H9 (cell line): ENCODE results near the gene HSF2. TPM values are rescaled to one million over a fixed set of nuclear protein-coding genes. Genes with fewer than 3 reads are reported as not detected.

Experiments
- DNase-seq: peaks from one replicate; pipeline ENCODE4 v3.0.0-alpha.2; 2017
- H2AFZ ChIP-seq: one replicate; pipeline ENCODE4 v1.6.1; 2013; ENCODE audit warnings: mild to moderate bottlenecking, low read length, control low read depth, moderate library complexity
- H2AK5ac ChIP-seq: 2 replicates; pipeline ENCODE4 v1.6.1; 2013; ENCODE audit warnings: low read length, control low read depth, mixed read lengths; ENCODE audit not compliant: insufficient read length
- H2BK120ac ChIP-seq: one replicate; pipeline ENCODE4 v1.6.1; 2013; ENCODE audit warnings: low read depth, mild to moderate bottlenecking, low read length, control low read depth, inconsistent platforms; ENCODE audit not compliant: poor library complexity, severe bottlenecking
- H2BK12ac ChIP-seq: 2 replicates; pipeline ENCODE4 v1.6.1; 2013; ENCODE audit warnings: low read length, control low read depth, mixed read lengths, low read depth; ENCODE audit not compliant: insufficient read length
- H2BK15ac ChIP-seq: 2 replicates; pipeline ENCODE4 v1.6.1; 2013; ENCODE audit warnings: low read depth, low read length, control low read depth
- H2BK20ac ChIP-seq: one replicate; pipeline ENCODE4 v1.6.1; 2013; ENCODE audit warnings: low read depth, mild to moderate bottlenecking, low read length, control low read depth, inconsistent platforms; ENCODE audit not compliant: poor library complexity, severe bottlenecking
- H2BK5ac ChIP-seq: 2 replicates; pipeline ENCODE4 v1.6.1; 2013; ENCODE audit warnings: low read length, control low read depth, mixed read lengths; ENCODE audit not compliant: insufficient read length
- H3K14ac ChIP-seq: 2 replicates; pipeline ENCODE4 v1.6.1; 2013; ENCODE audit warnings: low read length, control low read depth; ENCODE audit not compliant: insufficient read depth
- H3K18ac ChIP-seq: 2 replicates; pipeline ENCODE4 v1.6.1; 2013; ENCODE audit warnings: low read depth, mild to moderate bottlenecking, mixed read lengths, low read length, control low read depth; ENCODE audit not compliant: insufficient read length
- H3K23ac ChIP-seq: 2 replicates; pipeline ENCODE4 v1.6.1; 2013; ENCODE audit warnings: low read length, control low read depth, mixed read lengths, low read depth; ENCODE audit not compliant: insufficient read length
- H3K23me2 ChIP-seq: 2 replicates; pipeline ENCODE4 v1.6.1; 2013; ENCODE audit warnings: low read depth, mild to moderate bottlenecking, mixed read lengths, low read length, control low read depth; ENCODE audit not compliant: insufficient read length, poor library complexity, severe bottlenecking
- H3K27ac ChIP-seq: 2 replicates; pipeline ENCODE4 v1.5.1; 2013; ENCODE audit warnings: low read length, control low read depth, mixed read lengths, low read depth; ENCODE audit not compliant: insufficient read length
- H3K27me3 ChIP-seq: 2 replicates; pipeline ENCODE4 v1.6.1; 2013; ENCODE audit warnings: low read length, control low read depth, inconsistent platforms; ENCODE audit not compliant: insufficient read depth
- H3K4ac ChIP-seq: 2 replicates; pipeline ENCODE4 v1.6.1; 2013; ENCODE audit warnings: low read depth, mild to moderate bottlenecking, control low read depth, inconsistent platforms, low read length, moderate library complexity
- H3K4me1 ChIP-seq: 2 replicates; pipeline ENCODE4 v1.6.1; 2013; ENCODE audit warnings: low read length, control low read depth, inconsistent platforms; ENCODE audit not compliant: insufficient read depth
- H3K4me2 ChIP-seq: 2 replicates; pipeline ENCODE4 v1.6.1; 2013; ENCODE audit warnings: low read length, control low read depth, mixed read lengths; ENCODE audit not compliant: insufficient read length, insufficient read depth
- H3K56ac ChIP-seq: 2 replicates; pipeline ENCODE4 v1.6.1; 2013; ENCODE audit warnings: low read depth, mild to moderate bottlenecking, mixed read lengths, low read length, control low read depth; ENCODE audit not compliant: insufficient read length
- H3K79me1 ChIP-seq: 2 replicates; pipeline ENCODE4 v1.6.1; 2013; ENCODE audit warnings: low read depth, mild to moderate bottlenecking, moderate library complexity, low read length, control low read depth, inconsistent platforms; ENCODE audit not compliant: insufficient read depth, poor library complexity, severe bottlenecking
- H3K79me2 ChIP-seq: 2 replicates; pipeline ENCODE4 v1.6.1; 2013; ENCODE audit warnings: low read length, control low read depth, inconsistent platforms; ENCODE audit not compliant: insufficient read depth
- H3K9ac ChIP-seq: 2 replicates; pipeline ENCODE4 v1.6.1; 2013; ENCODE audit warnings: low read length, control low read depth, mixed read lengths; ENCODE audit not compliant: insufficient read length; ENCODE audit errors: extremely low read depth
- H3K9me3 ChIP-seq: one replicate; pipeline ENCODE4 v1.6.1; 2013; ENCODE audit warnings: low read depth, low read length, inconsistent platforms; ENCODE audit not compliant: control insufficient read depth
- H3T11ph ChIP-seq: one replicate; pipeline ENCODE4 v1.6.1; 2013; ENCODE audit warnings: mild to moderate bottlenecking, low read length, control low read depth, inconsistent platforms
- H4K20me1 ChIP-seq: one replicate; pipeline ENCODE4 v1.6.1; 2013; ENCODE audit not compliant: control insufficient read depth, insufficient read length, insufficient read depth
- H4K5ac ChIP-seq: 2 replicates; pipeline ENCODE4 v1.6.1; 2013; ENCODE audit warnings: low read depth, mild to moderate bottlenecking, mixed read lengths, low read length, control low read depth; ENCODE audit not compliant: insufficient read length
- H4K8ac ChIP-seq: replicated peaks from 2 replicates; pipeline ENCODE4 v1.6.1; 2013; ENCODE audit warnings: low read length, control low read depth, mixed read lengths, low read depth; ENCODE audit not compliant: insufficient read length
- H4K91ac ChIP-seq: 2 replicates; pipeline ENCODE4 v1.6.1; 2013; ENCODE audit warnings: low read depth, mild to moderate bottlenecking, moderate library complexity, mixed read lengths, low read length, control low read depth; ENCODE audit not compliant: insufficient read length
- H3K27ac Mint-ChIP-seq, 3 experiments: 2 replicates in 2 of 3; 3 replicates in 1 of 3; pipeline ENCODE4 v1.8.0; 2020 to 2021; ENCODE audit warnings: mixed read lengths in 3 of 3, mild to moderate bottlenecking in 1 of 3, moderate library complexity in 1 of 3
- H3K27me3 Mint-ChIP-seq: 2 replicates; pipeline ENCODE4 v1.8.0; 2021; ENCODE audit warnings: low read depth, mild to moderate bottlenecking, moderate library complexity, mixed read lengths
- H3K36me3 Mint-ChIP-seq, 3 experiments: 2 replicates in 2 of 3; 3 replicates in 1 of 3; pipeline ENCODE4 v1.8.0; 2020 to 2021; ENCODE audit warnings: low read depth in 3 of 3, mixed read lengths in 3 of 3; ENCODE audit not compliant: insufficient read depth in 1 of 3
- H3K4me1 Mint-ChIP-seq, 2 experiments: 2 replicates each; pipeline ENCODE4 v1.8.0; 2020; ENCODE audit warnings: mixed read lengths in 2 of 2
- H3K4me3 Mint-ChIP-seq, 2 experiments: 2 replicates in 1 of 2; 3 replicates in 1 of 2; pipeline ENCODE4 v1.8.0; 2020 to 2021; ENCODE audit warnings: mild to moderate bottlenecking in 2 of 2, mixed read lengths in 2 of 2, moderate library complexity in 1 of 2
- H3K9me3 Mint-ChIP-seq, 2 experiments: 2 replicates in 1 of 2; 3 replicates in 1 of 2; pipeline ENCODE4 v1.8.0; 2020; ENCODE audit warnings: mild to moderate bottlenecking in 2 of 2, mixed read lengths in 2 of 2, moderate library complexity in 1 of 2
- CTCF ChIP-seq: fragments of 200-600 bp; sonication (generic); conservative IDR thresholded peaks from 3 replicates; pipeline ENCODE4 v1.8.0; 2021; ENCODE audit warnings: antibody characterized with exemption, mild to moderate bottlenecking
- WGBS: extraction: QIAGEN DNeasy Blood & Tissue Kit; methylation state at CpG from one replicate; pipeline ENCODE4 v1.1.7; 2013; ENCODE audit warnings: missing lambda C conversion rate, low lambda C conversion rate, mixed read lengths; ENCODE audit not compliant: insufficient read length; ENCODE audit errors: extremely low coverage; 5-methylcytosine and 5-hydroxymethylcytosine counted together
- long read RNA-seq: library from polyadenylated mRNA; unstranded; transcript quantifications from one replicate; pipeline ENCODE4 v2.0.0, GENCODE V29; 2020
- total RNA-seq: library from RNA; stranded (reverse); gene quantifications from 2 replicates; pipeline ENCODE4 v1.2.1, GENCODE V29; 2021

Gene HSF2, protein sequence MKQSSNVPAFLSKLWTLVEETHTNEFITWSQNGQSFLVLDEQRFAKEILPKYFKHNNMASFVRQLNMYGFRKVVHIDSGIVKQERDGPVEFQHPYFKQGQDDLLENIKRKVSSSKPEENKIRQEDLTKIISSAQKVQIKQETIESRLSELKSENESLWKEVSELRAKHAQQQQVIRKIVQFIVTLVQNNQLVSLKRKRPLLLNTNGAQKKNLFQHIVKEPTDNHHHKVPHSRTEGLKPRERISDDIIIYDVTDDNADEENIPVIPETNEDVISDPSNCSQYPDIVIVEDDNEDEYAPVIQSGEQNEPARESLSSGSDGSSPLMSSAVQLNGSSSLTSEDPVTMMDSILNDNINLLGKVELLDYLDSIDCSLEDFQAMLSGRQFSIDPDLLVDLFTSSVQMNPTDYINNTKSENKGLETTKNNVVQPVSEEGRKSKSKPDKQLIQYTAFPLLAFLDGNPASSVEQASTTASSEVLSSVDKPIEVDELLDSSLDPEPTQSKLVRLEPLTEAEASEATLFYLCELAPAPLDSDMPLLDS
- total RNA-seq: 12.0 and 14.6 TPM in 2 replicates
- long read RNA-seq, transcript HSF2-201 (13 exons, 2,549 nt): minor isoform, 44 of 148 reads
- long read RNA-seq, transcript HSF2-202 (12 exons, 2,643 nt): major isoform, 89 of 148 reads
- long read RNA-seq, partial matches to known transcripts: 8 of 148 reads
- long read RNA-seq, other reads (novel, unspliced or antisense): 6 of 148 reads

GRCh38 chr6:122399348-122400120, at the start of gene HSF2:
Gene HSF2 (plus strand): TSS chr6:122399652. CDS start chr6:122399738, 86 bp downstream.
- Histone ChIP-seq H3K23me2 (no peaks in the 10 kb centered on the region), H2AFZ (peak within 1 kb of the TSS; percentile 99), H3K4me1 (peaks cover 2% of the 10 kb centered on the region; the same call in 1 of the 2 replicates), H3K79me1 (peaks cover 5% of the 10 kb centered on the region), H3K18ac (peak within 1 kb of the TSS; percentile 81), H4K8ac (no peak within 1 kb of the TSS), H3K4ac (no peak within 1 kb of the TSS), H4K20me1 (no peaks in the 10 kb centered on the region), H3K4me2 (peak within 1 kb of the TSS; percentile 73), H3K27ac (no peak within 1 kb of the TSS), H3K23ac (no peak within 1 kb of the TSS), H2BK20ac (no peak within 1 kb of the TSS), H2BK120ac (peak within 1 kb of the TSS; percentile 50), H4K91ac (no peak within 1 kb of the TSS), H3K14ac (peak within 1 kb of the TSS; percentile 77), H2AK5ac (no peak within 1 kb of the TSS), H3K9ac (peak within 1 kb of the TSS; percentile 86), H3K9me3 (no peaks in the 10 kb centered on the region), H2BK12ac (no peak within 1 kb of the TSS), H2BK15ac (no peak within 1 kb of the TSS), H4K5ac (no peak within 1 kb of the TSS), H3K79me2 (peaks cover 4% of the 10 kb centered on the region; the same call in 1 of the 2 replicates), H3T11ph (no peak within 1 kb of the TSS), H3K56ac (no peak within 1 kb of the TSS), H2BK5ac (no peak within 1 kb of the TSS), H3K27me3 (peaks cover 21% of the 10 kb centered on the region; the same call in 1 of the 2 replicates)
- Mint-ChIP-seq H3K4me1 (peaks cover 13 to 14% of the 10 kb centered on the region in 2 experiments), H3K27me3 (peaks cover 39% of the 10 kb centered on the region), H3K9me3 (no peaks in the 10 kb centered on the region; a peak in 1 of 5 replicates), H3K27ac (peak within 1 kb of the TSS; percentile 36 to 99 (median 95); a peak in 6 of 7 replicates), H3K36me3 (no peaks in the 10 kb centered on the region; a peak in 1 of 7 replicates), H3K4me3 (peak within 1 kb of the TSS; percentile 91 to 98)
- TF ChIP-seq CTCF: peak; percentile 42; the same call in 2 of the 3 replicates
- no CpG with 5 or more reads among the region's 82 CpGs for WGBS
- peak; percentile 99 for DNase-seq
